HG03432 (cell line): ENCODE data around the gene TAS2R41.
"Not testable (repeated sequence)": the region's sequence is repeated elsewhere in the genome, so short reads cannot be mapped to it uniquely, and the experiment has no call there.

Source experiments
- ATAC-seq: cut with Tn5 transposase; IDR thresholded peaks from one replicate; pipeline ENCODE4 v1.9.1; 2021; ENCODE audit warnings: mild to moderate bottlenecking, moderate library complexity; ENCODE audit not compliant: unreplicated experiment

Gene TAS2R41

DNA sequence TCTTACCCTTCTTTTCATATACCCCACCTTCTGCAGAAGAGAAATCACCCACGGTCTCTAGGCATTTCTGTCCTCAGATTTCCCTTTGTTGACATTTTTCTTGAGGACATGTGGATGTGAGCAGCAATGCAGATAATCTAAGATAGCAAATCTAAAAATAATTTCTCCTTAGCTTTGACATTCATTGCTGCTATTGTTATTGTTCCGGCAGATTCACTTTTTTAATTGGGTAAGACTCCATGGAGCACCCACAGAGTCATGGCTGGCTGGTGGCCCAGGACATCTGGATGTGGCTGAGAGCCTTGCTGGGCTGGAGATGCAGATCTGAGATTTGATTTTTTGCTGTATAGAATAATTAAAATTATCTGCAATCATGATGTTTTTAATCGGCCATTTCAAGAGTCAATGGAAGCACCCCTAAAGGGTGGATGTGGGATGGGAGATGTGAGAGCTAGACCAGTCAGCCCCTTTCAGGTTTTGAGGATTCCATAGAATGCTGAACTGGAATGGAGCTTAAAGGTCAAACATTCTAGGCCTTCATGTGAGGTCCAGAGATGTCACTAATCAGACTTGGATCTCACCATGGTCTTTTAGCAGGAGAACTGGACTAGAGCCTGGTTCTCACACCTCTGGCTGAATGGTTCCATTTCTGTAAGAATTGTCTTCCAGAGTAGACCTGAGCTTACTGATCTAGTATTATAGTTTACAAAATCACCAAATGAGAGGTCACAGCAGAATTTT is 37.5 kb downstream of the TAS2R41 start:
- no peak for ATAC-seq

- no peak for ATAC-seq
Observed at GRCh38 chr7:143516981-143517380, 39.3 kb downstream of the TAS2R41 start.

DNA sequence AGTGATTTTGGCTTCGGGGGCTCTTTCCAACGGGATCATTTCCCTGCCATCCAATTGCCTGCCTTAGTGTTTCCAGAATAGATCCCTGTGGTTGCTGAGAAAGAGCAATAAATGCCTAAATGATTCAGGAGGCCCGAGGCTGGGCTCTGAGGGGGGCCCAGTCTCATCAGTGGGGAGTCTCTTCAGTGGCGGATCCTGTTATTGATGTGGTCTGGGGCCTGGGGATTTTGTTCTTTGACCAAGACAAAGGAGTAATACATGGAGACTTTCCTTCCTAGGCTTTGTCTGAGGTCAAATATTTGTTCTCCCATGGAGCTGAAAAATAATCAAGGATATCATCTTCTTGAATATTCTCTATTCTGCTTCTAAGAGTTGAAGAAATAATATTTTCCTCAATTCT is 40.8 kb downstream of the TAS2R41 start:
- no peak for ATAC-seq

DNA sequence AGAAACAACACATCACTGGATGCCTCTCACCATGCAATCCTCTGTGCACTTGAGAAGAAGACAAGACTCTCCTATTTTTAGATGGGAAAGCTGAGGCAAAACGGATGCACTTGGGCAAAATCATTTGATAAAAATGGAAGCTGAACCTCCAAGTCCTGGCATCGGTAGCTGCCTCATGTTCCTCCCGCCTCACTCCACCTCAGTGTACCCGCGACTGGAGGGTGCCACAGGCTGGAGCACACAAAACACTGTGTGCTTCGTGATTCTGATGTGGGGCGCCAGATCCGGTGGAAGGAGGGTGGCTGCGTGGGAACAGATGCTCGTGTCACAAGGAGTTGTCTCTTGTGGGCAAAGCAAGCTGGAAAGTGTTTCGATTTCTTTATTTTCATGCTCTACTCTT is 41.3 kb downstream of the TAS2R41 start:
- no peak for ATAC-seq

- ATAC-seq, result no peak
Observed at GRCh38 chr7:143519411-143520131, 41.9 kb downstream of the TAS2R41 start.

DNA sequence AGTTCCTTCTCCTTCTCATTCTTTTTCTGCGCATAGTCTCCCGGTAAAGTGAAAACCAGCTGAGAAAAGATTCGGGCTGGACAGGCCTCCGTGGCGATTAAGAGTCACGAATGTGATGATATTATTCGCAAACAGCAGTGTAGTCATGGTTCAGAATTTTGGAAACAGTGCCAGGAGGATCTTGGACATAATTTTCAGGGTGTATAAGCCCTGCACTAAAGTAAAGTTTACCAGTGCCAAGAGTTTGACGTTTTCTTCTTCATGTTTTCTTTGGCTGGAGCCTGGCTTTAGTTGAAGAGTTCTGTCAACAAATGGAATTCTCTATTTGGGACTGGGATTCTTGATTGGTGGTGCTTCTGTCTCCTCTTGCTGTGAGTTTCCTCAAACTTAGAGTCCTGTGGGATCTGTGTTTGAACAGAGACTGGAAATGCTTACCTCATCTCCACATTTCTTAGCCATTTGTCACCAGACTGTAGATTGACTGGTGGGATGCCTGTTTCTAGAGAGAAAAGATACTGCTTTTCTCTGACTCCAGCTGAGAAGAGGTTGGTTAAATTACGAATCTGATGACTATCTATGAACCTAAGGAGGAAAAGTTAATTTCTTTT is 44.7 kb downstream of the TAS2R41 start:
- ATAC-seq, result not testable (repeated sequence)
